ENCODE measurements around the gene FAM209B. TPM values are rescaled to one million over a fixed set of nuclear protein-coding genes. Genes with fewer than 3 reads are reported as not detected.
A peak's percentile ranks its signal among the peaks of the same experiment; 100 is the strongest.
"Not testable (repeated sequence)": the region's sequence is repeated elsewhere in the genome, so short reads cannot be mapped to it uniquely, and the experiment has no call there.

The FAM209B gene
- total RNA-seq, 1 experiment from 2014 or later: not detected

- DNase-seq (ENCODE audit: low spot score): peak; percentile 32
Observed at GRCh38 chr20:56540415-56540814, 7.4 kb downstream of the FAM209B start.

GRCh38 chr20:56542489-56543030 is 9.5 kb downstream of the FAM209B start:
- no peak for DNase-seq (ENCODE audit: low spot score)

- DNase-seq (ENCODE audit: low spot score): no peak
Observed at GRCh38 chr20:56551571-56551970, 18.5 kb downstream of the FAM209B start.

GRCh38 chr20:56552911-56553629 is 20.0 kb downstream of the FAM209B start:
- DNase-seq (ENCODE audit: low spot score): no peak

GRCh38 chr20:56554869-56555268 is 21.8 kb downstream of the FAM209B start:
- peak; percentile 98 for DNase-seq (ENCODE audit: low spot score)

GRCh38 chr20:56558968-56559367 is 25.9 kb downstream of the FAM209B start:
- no peak for DNase-seq (ENCODE audit: low spot score)

- DNase-seq (ENCODE audit: low spot score): not testable (repeated sequence)
Observed at GRCh38 chr20:56564526-56564925, 31.5 kb downstream of the FAM209B start.

- DNase-seq (ENCODE audit: low spot score): no peak
Observed at GRCh38 chr20:56565511-56565910, 32.5 kb downstream of the FAM209B start.

GRCh38 chr20:56566621-56567020 is 33.6 kb downstream of the FAM209B start:
- DNase-seq (ENCODE audit: low spot score): peak; percentile 29

- DNase-seq (ENCODE audit: low spot score): no peak
Observed at GRCh38 chr20:56570832-56571231, 37.8 kb downstream of the FAM209B start.

- no peak for DNase-seq (ENCODE audit: low spot score)
Observed at GRCh38 chr20:56572172-56572571, 39.1 kb downstream of the FAM209B start.

- no peak for DNase-seq (ENCODE audit: low spot score)
Observed at GRCh38 chr20:56573986-56574385, 40.9 kb downstream of the FAM209B start.

GRCh38 chr20:56574531-56575142 is 41.6 kb downstream of the FAM209B start:
- DNase-seq (ENCODE audit: low spot score): no peak

- DNase-seq (ENCODE audit: low spot score): no peak
Observed at GRCh38 chr20:56575157-56575556, 42.1 kb downstream of the FAM209B start.

GRCh38 chr20:56575961-56576360 is 42.9 kb downstream of the FAM209B start:
- no peak for DNase-seq (ENCODE audit: low spot score)

GRCh38 chr20:56579301-56579710 is 46.3 kb downstream of the FAM209B start:
- DNase-seq (ENCODE audit: low spot score): no peak

- DNase-seq (ENCODE audit: low spot score): no peak
Observed at GRCh38 chr20:56580226-56580625, 47.2 kb downstream of the FAM209B start.

- DNase-seq (ENCODE audit: low spot score): no peak
Observed at GRCh38 chr20:56581701-56582100, 48.7 kb downstream of the FAM209B start.

GRCh38 chr20:56582542-56582941 is 49.5 kb downstream of the FAM209B start:
- no peak for DNase-seq (ENCODE audit: low spot score)

- no peak for DNase-seq (ENCODE audit: low spot score)
Observed at GRCh38 chr20:56584916-56585315, 51.9 kb downstream of the FAM209B start.
